ENCODE measurements around the gene CTBS. TPM values are rescaled to one million over a fixed set of nuclear protein-coding genes. Genes with fewer than 3 reads are reported as not detected.
"Not testable (repeated sequence)": the region's sequence is repeated elsewhere in the genome, so short reads cannot be mapped to it uniquely, and the experiment has no call there.

Gene CTBS
- total RNA-seq, 2 donors from 2014 or later: 21.5 to 28.3 TPM

GRCh38 chr1:84598846-84599741, 24.9 kb upstream of the CTBS start:
- ATAC-seq (ENCODE audit: insufficient number of reproducible peaks, low FRiP score, low read depth) (peak; percentile 79), DNase-seq (ENCODE audit: low spot score) (no peak)
- Histone ChIP-seq H3K27ac (peak overlapping the region; percentile 89 to 91), H3K9me3 (no peaks in the 10 kb centered on the region), H3K27me3 (replicated peaks; ENCODE audit: insufficient read depth) (no peaks in the 10 kb centered on the region), H3K36me3 (no peaks in the 10 kb centered on the region), H3K4me3 (peak overlapping the region; percentile 38), H3K4me1 (ENCODE audit: control insufficient read depth in 1 of 2, low read depth in 2 of 2) (peaks cover 17 to 45% of the 10 kb centered on the region in 2 donors)
- TF ChIP-seq, protein P1, sequence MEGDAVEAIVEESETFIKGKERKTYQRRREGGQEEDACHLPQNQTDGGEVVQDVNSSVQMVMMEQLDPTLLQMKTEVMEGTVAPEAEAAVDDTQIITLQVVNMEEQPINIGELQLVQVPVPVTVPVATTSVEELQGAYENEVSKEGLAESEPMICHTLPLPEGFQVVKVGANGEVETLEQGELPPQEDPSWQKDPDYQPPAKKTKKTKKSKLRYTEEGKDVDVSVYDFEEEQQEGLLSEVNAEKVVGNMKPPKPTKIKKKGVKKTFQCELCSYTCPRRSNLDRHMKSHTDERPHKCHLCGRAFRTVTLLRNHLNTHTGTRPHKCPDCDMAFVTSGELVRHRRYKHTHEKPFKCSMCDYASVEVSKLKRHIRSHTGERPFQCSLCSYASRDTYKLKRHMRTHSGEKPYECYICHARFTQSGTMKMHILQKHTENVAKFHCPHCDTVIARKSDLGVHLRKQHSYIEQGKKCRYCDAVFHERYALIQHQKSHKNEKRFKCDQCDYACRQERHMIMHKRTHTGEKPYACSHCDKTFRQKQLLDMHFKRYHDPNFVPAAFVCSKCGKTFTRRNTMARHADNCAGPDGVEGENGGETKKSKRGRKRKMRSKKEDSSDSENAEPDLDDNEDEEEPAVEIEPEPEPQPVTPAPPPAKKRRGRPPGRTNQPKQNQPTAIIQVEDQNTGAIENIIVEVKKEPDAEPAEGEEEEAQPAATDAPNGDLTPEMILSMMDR (IDR thresholded peaks at IDR 0.05): no peak

- Histone ChIP-seq H3K4me3 (no peak overlapping the region), H3K9me3 (peaks cover 3% of the 10 kb centered on the region), H3K4me1 (ENCODE audit: control insufficient read depth in 1 of 2, low read depth in 2 of 2) (peaks cover 17 to 42% of the 10 kb centered on the region in 2 donors), H3K36me3 (no peaks in the 10 kb centered on the region), H3K27ac (peak overlapping the region; percentile 89 to 91), H3K27me3 (replicated peaks; ENCODE audit: insufficient read depth) (no peaks in the 10 kb centered on the region)
- DNase-seq (ENCODE audit: low spot score) (no peak), ATAC-seq (ENCODE audit: insufficient number of reproducible peaks, low FRiP score, low read depth) (no peak)
- TF ChIP-seq, protein P1 (IDR thresholded peaks at IDR 0.05): no peak
Measured at GRCh38 chr1:84598418-84598817, 24.2 kb upstream of the CTBS start.

DNA sequence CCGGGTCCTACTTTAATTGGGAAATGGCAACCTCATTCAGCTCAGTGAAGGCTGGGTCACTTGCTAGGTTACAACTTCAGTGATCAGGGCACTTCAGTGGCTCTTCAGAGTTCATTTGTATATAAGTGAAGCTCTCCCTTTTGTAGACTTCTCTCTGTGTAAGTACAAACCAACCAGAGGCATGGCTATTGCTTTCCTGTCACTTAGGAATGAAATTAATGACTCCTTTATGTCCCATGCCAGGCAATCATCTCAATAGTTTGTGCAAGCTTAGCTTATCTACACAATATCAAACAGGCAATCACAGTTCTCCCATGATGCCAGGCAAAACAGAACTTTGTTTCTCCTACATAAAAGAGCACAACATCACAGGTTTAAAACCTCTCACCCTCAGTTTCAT, 22.8 kb upstream of the CTBS start:
- TF ChIP-seq, protein P1 (IDR thresholded peaks at IDR 0.05): no peak
- Histone ChIP-seq H3K4me3 (no peak overlapping the region), H3K27ac (peak overlapping the region in 1 of 2 donors; percentile 91), H3K4me1 (ENCODE audit: control insufficient read depth in 1 of 2, low read depth in 2 of 2) (peaks cover 17 to 32% of the 10 kb centered on the region in 2 donors), H3K9me3 (peaks cover 6% of the 10 kb centered on the region), H3K36me3 (no peaks in the 10 kb centered on the region), H3K27me3 (replicated peaks; ENCODE audit: insufficient read depth) (no peaks in the 10 kb centered on the region)
- DNase-seq (ENCODE audit: low spot score): no peak
- ATAC-seq (ENCODE audit: insufficient number of reproducible peaks, low FRiP score, low read depth): no peak

DNA sequence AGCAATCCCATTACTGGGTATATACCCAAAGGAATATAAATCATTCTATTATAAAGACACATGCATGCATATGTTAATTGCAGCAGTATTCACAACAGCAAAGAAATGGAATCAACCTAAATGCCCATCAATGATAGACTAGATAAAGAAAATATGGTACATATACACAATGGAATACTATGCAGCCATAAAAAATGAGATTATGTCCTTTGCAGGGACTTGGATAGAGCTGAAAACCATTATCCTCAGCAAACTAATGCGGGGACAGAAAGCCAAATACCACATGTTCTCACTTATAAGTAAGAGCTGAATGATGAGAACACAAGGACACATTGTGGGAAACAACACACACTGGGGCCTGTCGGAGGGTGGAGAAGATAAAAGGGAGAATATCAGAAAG, 20.7 kb upstream of the CTBS start:
- H3K4me3 ChIP-seq; H3K27me3 ChIP-seq (replicated peaks; ENCODE audit: insufficient read depth); DNase-seq (ENCODE audit: low spot score); H3K9me3 ChIP-seq; ATAC-seq (ENCODE audit: insufficient number of reproducible peaks, low FRiP score, low read depth); H3K27ac ChIP-seq; H3K36me3 ChIP-seq: not testable (repeated sequence)
- H3K4me1 ChIP-seq (ENCODE audit: control insufficient read depth in 1 of 2, low read depth in 2 of 2): peaks cover 12 to 25% of the 10 kb centered on the region in 2 donors

- DNase-seq (ENCODE audit: low spot score) (no peak), ATAC-seq (ENCODE audit: insufficient number of reproducible peaks, low FRiP score, low read depth) (no peak)
- no peaks in the 10 kb centered on the region for H3K9me3 ChIP-seq
- TF ChIP-seq, protein P1 (IDR thresholded peaks at IDR 0.05): no peak
- no peaks in the 10 kb centered on the region for H3K27me3 ChIP-seq (replicated peaks; ENCODE audit: insufficient read depth)
- H3K36me3 ChIP-seq: no peaks in the 10 kb centered on the region
- no peak overlapping the region for H3K27ac ChIP-seq
- no peaks in the 10 kb centered on the region for H3K4me1 ChIP-seq (ENCODE audit: control insufficient read depth in 1 of 2, low read depth in 2 of 2)
- H3K4me3 ChIP-seq: no peak overlapping the region
Measured at GRCh38 chr1:84587099-84587498, 12.9 kb upstream of the CTBS start.
